SK-N-SH treated with all-trans-retinoic acid at 6 μM for 48 hours (cell line): Measurements from ENCODE around the gene PWWP2A.

ENCODE experiments used
- ATAC-seq: fragments of 200-7000 bp; cut with Tn5 transposase; 3 replicates; pipeline ENCODE4 v1.9.1; 2020; ENCODE audit warnings: mild to moderate bottlenecking, moderate library complexity
- ARNTL ChIP-seq: fragments of 450-650 bp; formaldehyde crosslinking; IDR thresholded peaks from 2 replicates; pipeline ENCODE4 v1.5.0; 2020; ENCODE audit warnings: low read depth, mild to moderate bottlenecking, moderate library complexity, borderline replicate concordance
- CREB5 ChIP-seq: fragments of 250-450 bp; sonication (Bioruptor Pico); IDR thresholded peaks from 2 replicates; pipeline ENCODE4 v1.5.1; 2020; ENCODE audit warnings: low read depth, mild to moderate bottlenecking, moderate library complexity
- CSDC2 ChIP-seq: fragments of 250-450 bp; sonication (Bioruptor Pico); IDR thresholded peaks from 2 replicates; pipeline ENCODE4 v1.5.0; 2020; ENCODE audit warnings: mild to moderate bottlenecking, moderate library complexity
- CSRNP3 ChIP-seq: fragments of 250-450 bp; sonication (Bioruptor Pico); IDR thresholded peaks from 2 replicates; pipeline ENCODE4 v1.5.1; 2021; ENCODE audit warnings: mild to moderate bottlenecking, moderate library complexity
- ESRRG ChIP-seq: fragments of 250-450 bp; sonication (Bioruptor Pico); IDR thresholded peaks from 2 replicates; pipeline ENCODE4 v1.6.1; 2021; ENCODE audit warnings: mild to moderate bottlenecking
- GLIS3 ChIP-seq: fragments of 250-450 bp; sonication (Bioruptor Pico); IDR thresholded peaks from 2 replicates; pipeline ENCODE4 v1.5.0; 2020; ENCODE audit warnings: mild to moderate bottlenecking, moderate library complexity
- ISL1 ChIP-seq: fragments of 250-450 bp; sonication (Bioruptor Pico); IDR thresholded peaks from 2 replicates; pipeline ENCODE4 v2.1.2; 2022; ENCODE audit warnings: mild to moderate bottlenecking, moderate library complexity
- OSR1 ChIP-seq: fragments of 250-450 bp; sonication (Bioruptor Pico); IDR thresholded peaks from 2 replicates; pipeline ENCODE4 v1.8.0; 2022; ENCODE audit warnings: moderate library complexity, mild to moderate bottlenecking, inconsistent platforms
- PATZ1 ChIP-seq: fragments of 250-450 bp; sonication (Bioruptor Pico); IDR thresholded peaks from 2 replicates; pipeline ENCODE4 v1.8.0; 2020; ENCODE audit warnings: mild to moderate bottlenecking, moderate library complexity, borderline replicate concordance
- POU6F1 ChIP-seq: fragments of 250-450 bp; sonication (Bioruptor Pico); IDR thresholded peaks from 2 replicates; pipeline ENCODE4 v1.8.0; 2021; ENCODE audit warnings: low read depth, mild to moderate bottlenecking, moderate library complexity, borderline replicate concordance
- PPARA ChIP-seq: fragments of 250-450 bp; sonication (Bioruptor Pico); IDR thresholded peaks from 2 replicates; pipeline ENCODE4 v1.5.0; 2020; ENCODE audit warnings: mild to moderate bottlenecking, borderline replicate concordance
- RARB ChIP-seq: fragments of 250-450 bp; sonication (Bioruptor Pico); IDR thresholded peaks from 2 replicates; pipeline ENCODE4 v1.8.0; 2021; ENCODE audit warnings: mild to moderate bottlenecking, moderate library complexity
- SNAI2 ChIP-seq: fragments of 250-450 bp; sonication (Bioruptor Pico); IDR thresholded peaks from 2 replicates; pipeline ENCODE4 v1.5.0; 2020; ENCODE audit warnings: mild to moderate bottlenecking, moderate library complexity
- TCF4 ChIP-seq: fragments of 250-450 bp; sonication (Bioruptor Pico); IDR thresholded peaks from 2 replicates; pipeline ENCODE4 v1.8.0; 2021; ENCODE audit warnings: mild to moderate bottlenecking, moderate library complexity, borderline replicate concordance
- TOX ChIP-seq: fragments of 250-450 bp; sonication (Bioruptor Pico); IDR thresholded peaks from 2 replicates; pipeline ENCODE4 v1.8.0; 2021; ENCODE audit warnings: mild to moderate bottlenecking, moderate library complexity, borderline replicate concordance
- TSHZ2 ChIP-seq: fragments of 250-450 bp; sonication (Bioruptor Pico); IDR thresholded peaks from 2 replicates; pipeline ENCODE4 v1.5.0; 2020; ENCODE audit warnings: mild to moderate bottlenecking, moderate library complexity
- ZFP3 ChIP-seq: fragments of 250-450 bp; sonication (Bioruptor Pico); IDR thresholded peaks from 2 replicates; pipeline ENCODE4 v1.5.0; 2020; ENCODE audit warnings: mild to moderate bottlenecking, moderate library complexity
- ZFP30 ChIP-seq: fragments of 450-650 bp; formaldehyde crosslinking; IDR thresholded peaks from 2 replicates; pipeline ENCODE4 v1.5.0; 2022; ENCODE audit warnings: mild to moderate bottlenecking, moderate library complexity
- ZNF565 ChIP-seq: fragments of 450-650 bp; formaldehyde crosslinking; conservative IDR thresholded peaks from 2 replicates; pipeline ENCODE4 v1.5.0; 2020; ENCODE audit warnings: low read depth, mild to moderate bottlenecking, moderate library complexity
- ZNF70 ChIP-seq: fragments of 450-650 bp; formaldehyde crosslinking; IDR thresholded peaks from 2 replicates; pipeline ENCODE4 v1.5.0; 2020; ENCODE audit warnings: mild to moderate bottlenecking, moderate library complexity
- ZNF8 ChIP-seq: fragments of 450-650 bp; formaldehyde crosslinking; IDR thresholded peaks from 2 replicates; pipeline ENCODE4 v1.5.0; 2020; ENCODE audit warnings: mild to moderate bottlenecking, moderate library complexity

Gene PWWP2A

GRCh38 chr5:160064417-160064810 is 54.8 kb downstream of the PWWP2A start:
- TF ChIP-seq ZNF70 (CRISPR knock-in tag) (0 out of 2 replicates have a peak, but pooled peaks have one; percentile 56), PPARA (CRISPR knock-in tag) (no peak)
- ATAC-seq, result 0 out of 3 replicates have a peak, but pooled peaks have one; percentile 25

- ATAC-seq, result no peak
- TF ChIP-seq ISL1 (CRISPR knock-in tag) (no peak), ARNTL (CRISPR knock-in tag) (no peak), TCF4 (CRISPR knock-in tag) (no peak), PATZ1 (CRISPR knock-in tag) (no peak)
These were observed 57.5 kb downstream of the PWWP2A start for GRCh38 chr5:160061770-160062169.

- no peak for ATAC-seq
- TF ChIP-seq OSR1 (no peak), PATZ1 (CRISPR knock-in tag) (no peak), ZFP3 (CRISPR knock-in tag) (no peak), RARB (CRISPR knock-in tag) (no peak), ESRRG (CRISPR knock-in tag) (no peak), CREB5 (CRISPR knock-in tag) (no peak), ZNF565 (CRISPR knock-in tag) (no peak), SNAI2 (CRISPR knock-in tag) (no peak), POU6F1 (CRISPR knock-in tag) (no peak), CSRNP3 (CRISPR knock-in tag) (no peak), ISL1 (CRISPR knock-in tag) (no peak), ZNF70 (CRISPR knock-in tag) (no peak), ZNF8 (CRISPR knock-in tag) (no peak), GLIS3 (CRISPR knock-in tag) (no peak), TCF4 (CRISPR knock-in tag) (no peak), TOX (no peak), CSDC2 (CRISPR knock-in tag) (no peak), ZFP30 (CRISPR knock-in tag) (no peak), ARNTL (CRISPR knock-in tag) (no peak), TSHZ2 (CRISPR knock-in tag) (no peak)
These were observed 59.2 kb downstream of the PWWP2A start for GRCh38 chr5:160060001-160060400.
